Endometrium (tissue), 2 donors: ENCODE data around the gene ZNF90.
A peak's percentile ranks its signal among the peaks of the same experiment; 100 is the strongest.
"Not testable (repeated sequence)": the region's sequence is repeated elsewhere in the genome, so short reads cannot be mapped to it uniquely, and the experiment has no call there.

Experiments
- FAIRE-seq: peaks from 2 replicates; lab custom pipeline; 2012; peaks lifted over from hg19 to GRCh38; lab: Jason Lieb, UNC
- donor health status: control.
- donor health status: control.

ZNF90 gene

DNA sequence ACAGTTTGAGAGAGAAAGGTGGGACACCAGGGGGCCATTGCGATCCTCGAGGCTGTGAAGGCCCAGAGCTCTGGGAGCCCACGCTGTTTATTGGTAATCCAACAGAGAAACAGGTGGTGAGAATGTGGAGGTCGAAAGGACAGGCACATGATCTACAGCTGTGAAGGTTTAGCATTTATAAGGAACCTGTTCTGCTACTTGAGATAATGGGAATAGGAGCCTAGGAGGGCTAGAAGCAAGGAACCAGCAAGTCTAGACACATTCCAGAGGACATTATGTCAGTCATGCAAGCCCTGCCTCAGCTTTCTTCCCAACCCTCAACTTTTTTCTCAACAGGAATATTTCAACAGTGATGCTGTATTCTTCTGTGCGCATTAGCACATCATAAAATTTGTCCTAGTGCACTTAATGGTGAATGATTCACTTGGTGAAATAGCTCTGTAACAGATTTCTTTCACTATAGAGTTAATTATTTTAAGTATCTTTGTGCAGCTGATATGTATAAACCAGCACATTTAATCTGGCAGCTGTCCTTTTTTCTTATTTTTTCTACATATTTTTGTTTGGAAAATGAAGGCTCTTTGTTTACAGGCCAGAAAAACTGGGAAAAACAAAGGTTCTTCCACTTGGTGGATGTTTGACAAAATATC is 25.4 kb downstream of the ZNF90 start:
- FAIRE-seq = no peak

DNA sequence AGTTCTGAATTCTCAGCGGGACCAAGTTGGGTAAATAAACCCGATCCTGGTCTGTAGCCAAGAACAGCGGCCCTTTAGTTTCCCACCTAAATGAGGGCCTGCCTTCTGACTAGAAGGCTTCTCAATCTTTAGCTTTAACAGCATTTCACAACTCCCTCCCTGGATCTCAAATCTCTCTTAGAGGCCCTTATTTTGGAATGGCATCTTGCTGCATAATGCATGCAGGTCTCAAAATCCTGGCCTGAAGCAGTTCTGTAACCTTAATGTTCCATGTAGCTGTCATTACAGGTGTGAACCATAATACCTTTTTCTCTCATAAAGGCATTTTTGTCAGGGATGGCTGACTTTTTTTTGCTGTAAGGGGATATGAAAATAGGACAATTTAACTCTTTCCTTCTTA is 29.5 kb downstream of the ZNF90 start:
- FAIRE-seq = no peak

- not testable (repeated sequence) for FAIRE-seq
Observed at GRCh38 chr19:20118064-20118839, 40.5 kb downstream of the ZNF90 start.

DNA sequence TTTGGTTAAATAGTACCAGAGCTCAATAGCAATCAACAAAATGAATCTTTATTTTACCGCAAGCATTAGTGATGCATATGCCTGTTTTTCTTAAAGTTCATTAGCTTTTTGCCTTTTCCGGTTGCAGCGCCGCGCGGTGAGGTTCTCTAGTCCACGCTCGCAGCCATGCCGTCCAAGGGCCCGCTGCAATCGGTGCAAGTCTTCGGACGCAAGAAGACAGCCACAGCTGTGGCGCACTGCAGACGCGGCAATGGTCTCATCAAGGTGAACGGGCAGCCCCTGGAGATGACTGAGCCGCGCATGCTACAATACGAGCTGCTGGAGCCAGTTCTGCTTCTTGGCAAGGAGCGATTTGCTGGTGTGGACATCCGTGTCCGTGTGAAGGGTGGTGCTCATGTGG is 47.1 kb downstream of the ZNF90 start:
- no peak for FAIRE-seq

DNA sequence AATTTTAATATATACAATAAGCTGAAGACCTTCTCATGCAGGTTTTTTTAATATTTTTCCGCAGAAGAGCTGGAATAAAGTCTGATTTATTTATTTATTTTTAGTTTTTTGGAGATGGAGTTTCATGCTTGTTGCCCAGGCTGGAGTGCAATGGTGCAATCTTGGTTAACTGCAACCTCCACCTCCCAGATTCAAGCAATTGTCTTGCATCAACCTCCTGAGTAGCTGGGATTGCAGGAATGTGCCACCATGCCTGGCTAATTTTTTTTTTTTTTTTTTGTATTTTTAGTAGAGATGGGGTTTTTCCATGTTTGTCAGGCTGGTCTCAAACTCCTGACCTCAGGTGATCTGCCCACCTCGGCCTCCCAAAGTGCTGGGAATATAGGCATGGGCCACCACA is 55.1 kb downstream of the ZNF90 start:
- not testable (repeated sequence) for FAIRE-seq

GRCh38 chr19:20137714-20138113 is 59.9 kb downstream of the ZNF90 start:
- not testable (repeated sequence) for FAIRE-seq

GRCh38 chr19:20151617-20152145 is 73.9 kb downstream of the ZNF90 start:
- no peak for FAIRE-seq

DNA sequence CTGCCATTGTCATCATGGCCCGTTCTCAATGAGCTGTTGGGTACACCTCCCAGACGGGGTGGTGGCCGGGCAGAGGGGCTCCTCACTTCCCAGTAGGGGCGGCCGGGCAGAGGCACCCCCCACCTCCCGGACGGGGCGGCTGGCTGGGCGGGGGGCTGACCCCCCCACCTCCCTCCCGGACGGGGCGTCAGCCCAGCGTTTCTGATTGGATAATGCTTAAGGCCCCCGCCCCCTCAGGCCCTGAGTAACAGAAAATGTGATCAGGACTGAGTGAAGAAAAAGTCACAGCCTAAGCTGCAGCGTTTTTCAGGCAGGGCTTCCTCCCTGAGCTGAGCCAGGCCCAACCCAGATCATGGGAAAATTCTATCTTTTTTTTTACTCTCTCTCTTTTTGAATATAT is 74.7 kb downstream of the ZNF90 start:
- not testable (repeated sequence) for FAIRE-seq

GRCh38 chr19:20153281-20153680 is 75.5 kb downstream of the ZNF90 start:
- FAIRE-seq = no peak

DNA sequence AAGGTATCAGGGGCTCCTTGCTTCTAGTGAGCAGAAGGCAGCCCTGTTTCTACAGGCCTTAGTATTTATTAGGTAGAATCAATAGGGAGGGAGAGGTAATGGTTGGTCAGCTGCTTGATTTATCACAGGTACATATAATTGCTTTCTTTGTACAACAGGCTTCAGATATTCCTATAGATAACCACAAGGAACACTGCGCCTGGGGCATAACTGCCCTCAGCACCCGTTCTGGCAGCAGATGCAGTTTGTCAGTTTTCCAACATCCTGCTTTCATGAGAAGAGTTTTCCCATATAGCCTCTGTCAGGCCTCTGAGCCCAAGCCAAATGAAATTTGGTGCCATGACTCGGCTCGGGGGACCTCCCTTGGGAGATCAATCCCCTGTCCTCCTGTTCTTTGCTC is 76.8 kb downstream of the ZNF90 start:
- no peak for FAIRE-seq

GRCh38 chr19:20162821-20163220 is 85.0 kb downstream of the ZNF90 start:
- no peak for FAIRE-seq

DNA sequence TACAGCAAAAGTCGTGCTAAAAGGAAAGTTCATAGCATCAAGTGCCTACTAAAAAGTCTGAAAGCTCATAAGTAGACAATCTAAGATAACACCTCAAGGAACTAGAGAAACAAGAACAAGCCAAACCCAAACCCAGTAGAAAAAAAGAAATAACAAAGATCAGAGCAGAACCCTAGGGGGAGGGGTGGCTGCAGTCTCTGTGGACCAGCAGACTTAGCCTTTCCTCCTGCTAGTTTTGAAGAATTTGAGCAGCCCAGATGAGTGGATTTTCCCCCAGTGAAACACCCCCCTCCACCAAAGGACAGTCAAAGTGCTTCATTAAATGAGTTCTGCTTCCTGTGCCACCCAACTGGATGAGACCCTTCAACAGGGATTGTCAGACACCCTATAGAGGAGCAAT is 86.7 kb downstream of the ZNF90 start:
- FAIRE-seq = no peak

DNA sequence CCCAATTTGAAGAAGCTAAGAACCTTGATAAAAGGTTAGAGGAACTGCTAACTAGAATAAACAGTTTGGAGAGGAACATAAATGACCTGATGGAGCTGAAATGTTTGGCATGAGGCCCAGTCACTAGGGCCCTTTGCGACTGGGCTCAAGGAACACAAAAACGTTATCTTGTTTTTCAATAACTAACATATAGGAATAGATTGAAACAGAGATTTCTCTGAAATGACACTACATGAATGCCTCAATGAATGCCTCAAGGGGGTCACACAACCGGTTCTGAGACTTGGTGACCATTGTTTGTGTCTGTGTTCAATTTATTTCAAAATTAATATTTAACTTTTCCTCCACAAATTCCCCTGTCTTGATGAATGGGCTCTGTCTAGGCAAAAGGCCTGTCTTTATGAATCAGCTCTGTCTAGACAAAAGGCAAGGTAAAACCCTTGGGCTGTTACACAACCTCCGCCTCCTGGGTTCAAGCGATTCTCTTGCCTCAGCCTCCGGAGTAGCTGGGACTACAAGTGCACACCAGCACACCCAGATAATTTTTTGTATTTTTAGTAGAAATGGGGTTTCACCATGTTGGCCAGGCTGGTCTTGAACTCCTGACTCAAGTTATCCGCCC is 88.3 kb downstream of the ZNF90 start:
- peak; percentile 12 for FAIRE-seq

DNA sequence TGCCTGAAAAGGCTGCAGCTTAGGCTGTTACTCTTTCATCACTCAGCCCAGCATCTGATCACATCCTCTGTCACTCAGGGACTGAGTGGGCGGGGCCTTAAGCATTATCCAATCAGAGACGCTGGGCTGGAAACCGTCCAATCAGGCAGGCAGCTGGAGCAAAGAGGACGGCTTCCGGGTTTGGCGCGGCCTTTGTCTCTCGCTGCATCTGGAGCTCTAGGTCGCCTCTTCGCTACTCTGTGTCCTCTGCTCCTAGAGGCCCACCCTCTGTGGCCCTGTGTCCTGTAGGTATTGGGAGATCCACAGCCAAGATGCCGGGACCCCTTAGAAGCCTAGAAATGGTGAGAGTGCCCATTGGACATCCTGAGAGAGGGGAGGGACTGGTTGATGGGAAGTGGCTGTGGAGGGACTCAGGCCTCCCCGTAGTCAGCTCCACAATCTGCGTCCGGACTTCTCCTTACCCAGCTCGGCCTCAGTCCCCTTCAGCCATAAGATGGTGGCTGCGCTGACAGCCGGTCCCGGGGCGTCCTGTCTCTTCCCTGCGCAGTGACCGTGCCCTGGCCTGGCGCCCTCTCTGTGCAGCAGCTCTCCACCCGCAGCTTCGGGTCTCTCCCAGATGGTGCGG is 89.3 kb downstream of the ZNF90 start, which contains the start of gene ZNF486:
TSS of gene ZNF486 (plus strand) at position 195 of the 625 bp plus-strand sequence. CDS start at position 312, 117 bp downstream.
- FAIRE-seq = peak; percentile 97

DNA sequence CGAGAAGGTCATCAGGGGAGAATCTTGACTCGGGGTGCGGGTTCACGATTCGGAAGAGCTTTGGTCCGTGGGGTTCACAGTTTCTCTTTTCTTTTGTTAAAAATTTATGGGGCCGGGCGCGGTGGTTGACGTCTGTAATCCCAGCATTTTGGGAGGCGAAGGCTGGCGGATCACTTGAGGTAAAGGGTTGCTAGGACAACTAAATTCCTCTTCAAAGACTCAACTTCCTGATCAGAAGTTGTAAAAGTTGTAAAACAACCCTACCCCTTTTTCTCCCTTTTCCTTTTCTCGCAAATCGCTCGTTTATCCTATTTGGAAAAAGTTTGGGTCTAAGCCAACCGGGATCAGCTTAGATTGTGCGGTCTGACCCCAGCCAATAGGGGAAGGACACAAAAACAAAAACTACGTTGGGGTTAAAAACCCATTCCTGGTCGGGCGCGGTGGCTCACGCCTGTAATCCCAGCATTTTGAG is 89.9 kb downstream of the ZNF90 start:
- FAIRE-seq = no peak
